H1 (cell line): ENCODE results near the gene KLHL33. TPM values are rescaled to one million over a fixed set of nuclear protein-coding genes. Genes with fewer than 3 reads are reported as not detected.

Source experiments
- CTCF ChIA-PET: fragments of 300-600 bp; sonication (Branson Sonifier 250); formaldehyde crosslinking; loops from one replicate; lab custom pipeline; 2021; ENCODE audit not compliant: partially characterized antibody; lab: Charles Lee
- POLR2A ChIA-PET: fragments of 300-600 bp; sonication (Branson Sonifier 250); formaldehyde crosslinking; loops from one replicate; lab custom pipeline; 2021; ENCODE audit warnings: inconsistent platforms; ENCODE audit not compliant: partially characterized antibody; lab: Charles Lee
- DNase-seq, 2 experiments: peaks; one replicate each; pipeline versions ENCODE4 v3.0.0 to v3.0.0-alpha.2; 2010 to 2022; ENCODE audit warnings: low spot score in 2 of 2, low read depth in 1 of 2, mixed read lengths in 1 of 2
- FAIRE-seq: peaks from 2 replicates; lab custom pipeline; 2011; peaks lifted over from hg19 to GRCh38; lab: Jason Lieb, UNC
- H2AFZ ChIP-seq: 2 replicates; pipeline ENCODE4 v1.8.1; 2012; ENCODE audit warnings: low read length, inconsistent platforms
- H2AK5ac ChIP-seq: 2 replicates; pipeline ENCODE4 v1.6.1; 2013; ENCODE audit warnings: low read depth, low read length
- H2BK120ac ChIP-seq: replicated peaks from 2 replicates; pipeline ENCODE3; 2013; ENCODE audit warnings: low read depth, low read length, inconsistent platforms
- H2BK12ac ChIP-seq: 2 replicates; pipeline ENCODE4 v1.6.1; 2013; ENCODE audit warnings: low read depth, low read length
- H2BK15ac ChIP-seq: 2 replicates; pipeline ENCODE4 v1.6.1; 2013; ENCODE audit warnings: low read length
- H2BK20ac ChIP-seq: 2 replicates; pipeline ENCODE4 v1.6.1; 2013; ENCODE audit warnings: low read length
- H2BK5ac ChIP-seq: 2 replicates; pipeline ENCODE4 v1.6.1; 2013; ENCODE audit warnings: low read depth, low read length
- H3K14ac ChIP-seq: 2 replicates; pipeline ENCODE4 v1.6.1; 2013; ENCODE audit warnings: inconsistent platforms; ENCODE audit not compliant: insufficient read length
- H3K18ac ChIP-seq: 2 replicates; pipeline ENCODE4 v1.6.1; 2013; ENCODE audit warnings: low read length; ENCODE audit errors: extremely low read depth
- H3K23ac ChIP-seq: 2 replicates; pipeline ENCODE4 v1.6.1; 2013; ENCODE audit warnings: inconsistent platforms; ENCODE audit not compliant: insufficient read length
- H3K23me2 ChIP-seq: 2 replicates; pipeline ENCODE4 v1.6.1; 2013; ENCODE audit warnings: low read depth, low read length
- H3K27ac ChIP-seq: 2 replicates; pipeline ENCODE4 v1.6.1; 2011; ENCODE audit warnings: low read depth, low read length, inconsistent platforms
- H3K27me3 ChIP-seq, 4 experiments: replicated peaks in 1 of 4; 1 replicate in 1 of 4; 2 replicates in 3 of 4; pipeline versions ENCODE4 v1.6.1 to v1.8.1; 2011 to 2013; ENCODE audit warnings: low read length in 3 of 4, mild to moderate bottlenecking in 3 of 4, inconsistent platforms in 2 of 4, mixed read lengths in 2 of 4, moderate library complexity in 1 of 4; ENCODE audit not compliant: control insufficient read depth in 3 of 4, insufficient read depth in 3 of 4; ENCODE audit errors: extremely low read depth in 1 of 4
- H3K36me3 ChIP-seq, 4 experiments: 2 replicates each; pipeline versions ENCODE4 v1.6.1 to v1.8.1; 2011 to 2013; ENCODE audit warnings: mild to moderate bottlenecking in 4 of 4, low read length in 3 of 4, moderate library complexity in 2 of 4, control low read depth in 1 of 4, inconsistent platforms in 1 of 4; ENCODE audit not compliant: insufficient read depth in 4 of 4, control insufficient read depth in 2 of 4
- H3K4ac ChIP-seq: replicated peaks from 2 replicates; pipeline ENCODE3; 2013; ENCODE audit warnings: low read length, low read depth, mixed read lengths, inconsistent platforms; ENCODE audit not compliant: insufficient read length
- H3K4me1 ChIP-seq, 4 experiments: replicated peaks in 1 of 4; 1 replicate in 1 of 4; 2 replicates in 3 of 4; pipeline versions ENCODE4 v1.6.1 to v1.8.1; 2011 to 2013; ENCODE audit warnings: low read length in 3 of 4, inconsistent platforms in 2 of 4, mixed read lengths in 1 of 4; ENCODE audit not compliant: insufficient read depth in 4 of 4, control insufficient read depth in 3 of 4
- H3K4me2 ChIP-seq, 2 experiments: 2 replicates each; pipeline versions ENCODE4 v1.6.1 to v1.8.1; 2011 to 2013; ENCODE audit warnings: low read depth in 2 of 2, low read length in 2 of 2, control low read depth in 1 of 2, inconsistent platforms in 1 of 2, mild to moderate bottlenecking in 1 of 2; ENCODE audit not compliant: insufficient read depth in 1 of 2
- H3K4me3 ChIP-seq, 4 experiments: fragments of 200-600, 300-600 bp in 1 of 4; sonication (generic), shearing (Covaris generic), sonication (Bioruptor Twin) in 1 of 4; 2 replicates each; pipeline versions ENCODE4 v1.5.1 to v1.8.1; 2011 to 2016; ENCODE audit warnings: low read length in 4 of 4, low read depth in 3 of 4, control low read depth in 2 of 4, inconsistent platforms in 2 of 4, mild to moderate bottlenecking in 2 of 4, mixed read lengths in 1 of 4, moderate library complexity in 1 of 4; ENCODE audit not compliant: insufficient read depth in 2 of 4; ENCODE audit errors: extremely low read depth in 1 of 4
- H3K56ac ChIP-seq: replicated peaks from 2 replicates; pipeline ENCODE3; 2013; ENCODE audit warnings: low read depth, mild to moderate bottlenecking, mixed read lengths, low read length, inconsistent platforms; ENCODE audit not compliant: insufficient read length
- H3K79me1 ChIP-seq: 2 replicates; pipeline ENCODE4 v1.6.1; 2013; ENCODE audit warnings: low read depth, low read length, control low read depth
- H3K79me2 ChIP-seq, 2 experiments: 2 replicates each; pipeline versions ENCODE4 v1.6.1 to v1.8.1; 2012 to 2013; ENCODE audit warnings: low read length in 2 of 2, mild to moderate bottlenecking in 2 of 2, inconsistent platforms in 1 of 2; ENCODE audit not compliant: insufficient read depth in 2 of 2, control insufficient read depth in 1 of 2
- H3K9ac ChIP-seq, 4 experiments: replicated peaks in 1 of 4; 1 replicate in 1 of 4; 2 replicates in 3 of 4; pipeline versions ENCODE4 v1.6.1 to v1.8.1; 2011 to 2013; ENCODE audit warnings: low read depth in 3 of 4, low read length in 3 of 4, control low read depth in 2 of 4, mild to moderate bottlenecking in 2 of 4, moderate library complexity in 2 of 4, inconsistent platforms in 1 of 4; ENCODE audit errors: extremely low read depth in 1 of 4
- H3K9me3 ChIP-seq, 2 experiments: 2 replicates each; pipeline versions ENCODE4 v1.6.1 to v1.8.1; 2012 to 2013; ENCODE audit warnings: mild to moderate bottlenecking in 2 of 2, moderate library complexity in 2 of 2, control low read depth in 1 of 2, inconsistent platforms in 1 of 2, low read depth in 1 of 2, low read length in 1 of 2, mixed read lengths in 1 of 2; ENCODE audit not compliant: insufficient read depth in 2 of 2
- H4K20me1 ChIP-seq, 2 experiments: replicated peaks in 1 of 2; 2 replicates each; pipeline versions ENCODE3 to v1.8.1; 2011 to 2013; ENCODE audit warnings: inconsistent platforms in 2 of 2, low read length in 2 of 2, mild to moderate bottlenecking in 1 of 2; ENCODE audit not compliant: insufficient read depth in 2 of 2, control insufficient read depth in 1 of 2
- H4K5ac ChIP-seq: 2 replicates; pipeline ENCODE4 v1.6.1; 2013; ENCODE audit warnings: low read length, low read depth, mixed read lengths, inconsistent platforms; ENCODE audit not compliant: insufficient read length
- H4K8ac ChIP-seq: 2 replicates; pipeline ENCODE4 v1.8.0; 2013; ENCODE audit warnings: mild to moderate bottlenecking, moderate library complexity, low read length, inconsistent platforms; ENCODE audit not compliant: insufficient read depth; ENCODE audit errors: extremely low read depth
- H4K91ac ChIP-seq: replicated peaks from 2 replicates; pipeline ENCODE3; 2013; ENCODE audit warnings: low read length, mixed read lengths, inconsistent platforms; ENCODE audit not compliant: insufficient read length
- CBX8 ChIP-seq: fragments of 300-800, 300-1000 bp; sonication (generic); IDR thresholded peaks from 2 replicates; pipeline ENCODE4 v1.7.1; 2016; ENCODE audit warnings: low read depth, low read length, borderline replicate concordance
- CHD1 ChIP-seq: IDR thresholded peaks from 2 replicates; pipeline ENCODE4 v1.6.1; 2012; ENCODE audit warnings: low read depth, low read length, improper control_type of control experiment
- CHD2 ChIP-seq: IDR thresholded peaks from 2 replicates; pipeline ENCODE4 v1.6.1; 2012; ENCODE audit warnings: low read length, improper control_type of control experiment
- HDAC2 ChIP-seq, 2 experiments: fragments of 300-600 bp in 1 of 2; sonication (generic) in 1 of 2; IDR thresholded peaks; 2 replicates each; pipeline ENCODE4 v1.6.1; 2011 to 2012; ENCODE audit warnings: low read depth in 2 of 2, low read length in 2 of 2, mild to moderate bottlenecking in 2 of 2, moderate library complexity in 2 of 2, borderline replicate concordance in 1 of 2, inconsistent platforms in 1 of 2
- MAX ChIP-seq: IDR thresholded peaks from 2 replicates; pipeline ENCODE4 v1.6.1; 2012; ENCODE audit warnings: inconsistent platforms
- PHF8 ChIP-seq: fragments of 200-600 bp; sonication (generic); conservative IDR thresholded peaks from 2 replicates; pipeline ENCODE4 v1.7.1; 2012; ENCODE audit warnings: low read depth, mild to moderate bottlenecking, inconsistent platforms, low read length, moderate library complexity
- POU5F1 ChIP-seq: IDR thresholded peaks from 2 replicates; pipeline ENCODE4 v1.6.1; 2011; ENCODE audit warnings: low read depth, mild to moderate bottlenecking, low read length, moderate library complexity
- RXRA ChIP-seq: IDR thresholded peaks from 2 replicates; pipeline ENCODE4 v1.6.1; 2011; ENCODE audit warnings: low read depth, mild to moderate bottlenecking, low read length, moderate library complexity; ENCODE audit not compliant: insufficient read depth
- SIN3A ChIP-seq, 2 experiments: IDR thresholded peaks in 1 of 2; conservative IDR thresholded peaks in 1 of 2; 2 replicates each; pipeline ENCODE4 v1.6.1; 2011 to 2012; ENCODE audit warnings: low read length in 2 of 2, improper control_type of control experiment in 1 of 2, low read depth in 1 of 2, mild to moderate bottlenecking in 1 of 2
- SP1 ChIP-seq: IDR thresholded peaks from 2 replicates; pipeline ENCODE4 v1.6.1; 2011; ENCODE audit warnings: low read depth, low read length
- WGBS, 2 experiments: shearing (Covaris generic) in 1 of 2; methylation state at CpG; one replicate each; pipeline versions ENCODE4 v1.1.6 to v1.1.7; 2013 to 2015; ENCODE audit warnings: low lambda C conversion rate in 2 of 2, mixed read lengths in 2 of 2, inconsistent platforms in 1 of 2, low coverage in 1 of 2, missing lambda C conversion rate in 1 of 2; ENCODE audit not compliant: insufficient replicate concordance in 2 of 2, insufficient coverage in 1 of 2, insufficient read length in 1 of 2; ENCODE audit errors: extremely low coverage in 1 of 2, missing lambda C conversion rate in 1 of 2; 5-methylcytosine and 5-hydroxymethylcytosine counted together
- polyA plus RNA-seq, 7 experiments: library from polyadenylated mRNA; depleted of rRNA in 3 of 7; stranded (reverse) in 5 of 7; unstranded in 2 of 7; fragments of >200 nt in 5 of 7; fragments of 200-250 nt in 2 of 7; gene quantifications; 1 replicate in 5 of 7; 2 replicates in 1 of 7; 4 replicates in 1 of 7; pipeline versions ENCODE4 v1.2.1 to v1.2.3, GENCODE V29; 2011 to 2013; ENCODE audit warnings: missing spikeins in 2 of 7, mixed read lengths in 2 of 7
- total RNA-seq: library from RNA; stranded (reverse); fragmentation: NEBNext Ultra II Directional; extraction: Animal tissue kit (Norgen Biotek cat#: 25700); gene quantifications from 2 replicates; pipeline ENCODE4 v1.2.1, GENCODE V29; 2021
- TF ChIP-seq, protein P1 (sequence below): IDR thresholded peaks from 2 replicates; pipeline ENCODE4 v1.6.1; 2011; ENCODE audit warnings: low read depth, mild to moderate bottlenecking, low read length; ENCODE audit not compliant: insufficient read depth

Gene KLHL33
- total and polyA plus RNA-seq, 2 of the 8 experiments (the other 6 are each of a cell fraction or from before 2014, with no cell fraction given), result 0.11 to 0.17 TPM

DNA sequence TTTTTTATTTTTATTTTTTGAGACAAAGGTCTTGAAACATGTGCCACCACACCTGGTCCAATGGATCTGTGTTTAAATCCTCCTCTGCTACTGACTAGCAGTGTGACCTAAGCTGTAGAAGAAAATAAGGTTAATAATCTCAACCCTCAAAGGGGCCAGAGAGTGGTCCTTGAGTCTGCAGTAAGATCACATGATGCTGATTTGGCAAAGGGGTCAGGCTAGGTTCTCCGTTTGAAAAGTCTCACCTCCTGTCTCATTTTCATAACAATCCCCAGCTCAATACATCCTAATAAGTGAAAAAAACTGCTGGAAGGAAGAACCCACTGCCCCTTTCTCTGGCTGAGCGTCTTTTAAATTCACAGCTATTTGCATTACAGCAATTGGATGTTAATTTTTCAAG is 14.7 kb downstream of the KLHL33 start:
- H3K9ac ChIP-seq, result no peak overlapping the region
- H2BK12ac ChIP-seq, result no peak overlapping the region
- H3K4ac ChIP-seq, result peak overlapping the region; percentile 6
- no peak overlapping the region for H4K91ac ChIP-seq
- H3K4me2 ChIP-seq, result peak overlapping the region; percentile 22 to 48; a peak in 3 of 4 replicates
- POLR2A ChIA-PET, result interaction anchor here (0.7 to 2.6 kb wide), 6 partner anchors 11 to 78 kb away, joined by 3 to 12 read pairs (median 4); partner anchors contain the start of genes APEX1, OSGEP, PARP2 and PIP4P1
- no peaks in the 10 kb centered on the region for H3K79me1 ChIP-seq
- no peak overlapping the region for H3K18ac ChIP-seq
- no peaks in the 10 kb centered on the region for H4K20me1 ChIP-seq
- no peak overlapping the region; the same call in 1 of the 2 replicates for H2BK20ac ChIP-seq
- H2BK5ac ChIP-seq, result no peak overlapping the region
- H3K23ac ChIP-seq, result no peak overlapping the region
- H4K8ac ChIP-seq, result no peak overlapping the region
- H3K27me3 ChIP-seq, result no peaks in the 10 kb centered on the region
- H3K79me2 ChIP-seq, result no peaks in the 10 kb centered on the region
- no peak overlapping the region for H2BK15ac ChIP-seq
- H3K23me2 ChIP-seq, result peaks cover 2% of the 10 kb centered on the region; the same call in 1 of the 2 replicates
- CTCF ChIA-PET, result interaction anchor here (0.8 to 1.0 kb wide), 4 partner anchors 13 to 236 kb away, joined by 3 read pairs; no protein-coding TSS in a partner anchor
- 7% methylated on average over 2 of the region's 2 CpGs; no CpG with 5 or more reads in 1 of the 2 experiments for WGBS, 2 experiments
- H3K4me1 ChIP-seq, result peaks cover 0 to 5% (median 2%) of the 10 kb centered on the region in 4 experiments; a peak in 3 of 7 replicates
- DNase-seq (no peak), FAIRE-seq (no peak)
- no peak overlapping the region for H2AK5ac ChIP-seq
- no peak overlapping the region for H3K27ac ChIP-seq
- H3K36me3 ChIP-seq, result no peaks in the 10 kb centered on the region
- peak overlapping the region in 1 of 4 experiments; percentile 10; a peak in 1 of 8 replicates for H3K4me3 ChIP-seq
- H2AFZ ChIP-seq, result no peak overlapping the region
- no peak overlapping the region for H3K56ac ChIP-seq
- H2BK120ac ChIP-seq, result no peak overlapping the region
- peak overlapping the region; percentile 9 for H4K5ac ChIP-seq
- no peak overlapping the region for H3K14ac ChIP-seq
- no peaks in the 10 kb centered on the region for H3K9me3 ChIP-seq
- TF ChIP-seq MAX, result no peak
- no peak for TF ChIP-seq CHD2
- TF ChIP-seq SIN3A (conservative IDR thresholded peaks at IDR 0.05 in 1 of 2, IDR thresholded peaks at IDR 0.05 in 1 of 2; ENCODE audit: low read depth in 1 of 2, low read length in 2 of 2), result no peak
- TF ChIP-seq, protein P1, sequence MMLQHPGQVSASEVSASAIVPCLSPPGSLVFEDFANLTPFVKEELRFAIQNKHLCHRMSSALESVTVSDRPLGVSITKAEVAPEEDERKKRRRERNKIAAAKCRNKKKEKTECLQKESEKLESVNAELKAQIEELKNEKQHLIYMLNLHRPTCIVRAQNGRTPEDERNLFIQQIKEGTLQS, result no peak
- no peak for TF ChIP-seq HDAC2 (IDR thresholded peaks at IDR 0.05; ENCODE audit: borderline replicate concordance in 1 of 2, low read depth in 2 of 2, low read length in 2 of 2)
- no peak for TF ChIP-seq PHF8
- TF ChIP-seq CBX8, result no peak
- no peak for TF ChIP-seq CHD1
- no peak for TF ChIP-seq RXRA
- TF ChIP-seq SP1, result no peak
- TF ChIP-seq POU5F1, result no peak
